ENCODE results near the gene PRKX. TPM values are rescaled to one million over a fixed set of nuclear protein-coding genes. Genes with fewer than 3 reads are reported as not detected.
"Not testable (repeated sequence)": the region's sequence is repeated elsewhere in the genome, so short reads cannot be mapped to it uniquely, and the experiment has no call there.

The PRKX gene
- total and polyA plus RNA-seq, 7 experiments from 2014 or later: 40.5 to 118 (median 55.2) TPM

- H3K27ac ChIP-seq (ENCODE audit: low read depth, low read length): no peak overlapping the region
- H3K27me3 ChIP-seq (ENCODE audit: control insufficient read depth in 2 of 2, insufficient read depth in 2 of 2, low read length in 2 of 2): no peaks in the 10 kb centered on the region
- no peaks in the 10 kb centered on the region for H3K9me3 ChIP-seq (ENCODE audit: control insufficient read depth in 2 of 3, low read length in 3 of 3)
- H3K4me3 ChIP-seq (ENCODE audit: low read length): no peak overlapping the region
- Mint-ChIP-seq H3K9me3 (no peaks in the 10 kb centered on the region), H3K36me3 (peaks cover 6 to 33% (median 16%) of the 10 kb centered on the region in 5 donors), H3K4me3 (no peak overlapping the region), H3K4me1 (peaks cover 0 to 38% (median 20%) of the 10 kb centered on the region in 7 donors), H3K27ac (peak overlapping the region in 3 of 9 donors; percentile 10 to 31 (median 25)), H3K27me3 (no peaks in the 10 kb centered on the region)
- ChIA-PET POLR2A (no interaction called here), CTCF (no interaction called here)
- ATAC-seq: no peak
- peaks cover 0 to 22% (median 0%) of the 10 kb centered on the region in 3 experiments for H3K36me3 ChIP-seq (ENCODE audit: control insufficient read depth in 2 of 3, insufficient read depth in 3 of 3, low read length in 3 of 3)
- intact Hi-C loops (cut with micrococcal nuclease): no loop called here
- no peaks in the 10 kb centered on the region for H3K4me1 ChIP-seq (ENCODE audit: control insufficient read depth in 2 of 2, insufficient read depth in 2 of 2, low read length in 2 of 2)
- DNase-seq: no peak
Observed at GRCh38 chrX:3664921-3665320, 48.5 kb downstream of the PRKX start.

- H3K27ac ChIP-seq (ENCODE audit: low read depth, low read length); H3K4me3 ChIP-seq (ENCODE audit: low read length); CTCF ChIA-PET; POLR2A ChIA-PET; H3K9me3 Mint-ChIP-seq; H3K27me3 ChIP-seq (ENCODE audit: control insufficient read depth in 2 of 2, insufficient read depth in 2 of 2, low read length in 2 of 2); H3K27me3 Mint-ChIP-seq; DNase-seq; H3K4me3 Mint-ChIP-seq; H3K4me1 ChIP-seq (ENCODE audit: control insufficient read depth in 2 of 2, insufficient read depth in 2 of 2, low read length in 2 of 2); intact Hi-C loops (cut with micrococcal nuclease); H3K9me3 ChIP-seq (ENCODE audit: control insufficient read depth in 2 of 3, low read length in 3 of 3): not testable (repeated sequence)
- ATAC-seq: peak; percentile 60
- peaks cover 0 to 28% (median 11%) of the 10 kb centered on the region in 5 donors for H3K36me3 Mint-ChIP-seq
- H3K36me3 ChIP-seq (ENCODE audit: control insufficient read depth in 2 of 3, insufficient read depth in 3 of 3, low read length in 3 of 3): peaks cover 0 to 11% (median 2%) of the 10 kb centered on the region in 3 experiments
- peaks cover 0 to 34% (median 14%) of the 10 kb centered on the region in 7 donors for H3K4me1 Mint-ChIP-seq
- H3K27ac Mint-ChIP-seq: peak overlapping the region in 5 of 9 donors; percentile 36 to 79 (median 65)
Observed at GRCh38 chrX:3663576-3664250, 49.7 kb downstream of the PRKX start.

GRCh38 chrX:3659761-3660160 is 53.7 kb downstream of the PRKX start:
- H3K27me3 ChIP-seq (ENCODE audit: control insufficient read depth in 2 of 2, insufficient read depth in 2 of 2, low read length in 2 of 2): no peaks in the 10 kb centered on the region
- Mint-ChIP-seq H3K27ac (peak overlapping the region in 2 of 9 donors; percentile 18 to 63), H3K4me3 (no peak overlapping the region), H3K36me3 (peaks cover 0 to 15% (median 8%) of the 10 kb centered on the region in 5 donors), H3K4me1 (peaks cover 0 to 28% (median 7%) of the 10 kb centered on the region in 7 donors), H3K9me3 (no peaks in the 10 kb centered on the region), H3K27me3 (no peaks in the 10 kb centered on the region)
- intact Hi-C loops (cut with micrococcal nuclease): loop anchor here in 1 of 2 donors (5.0 kb wide), 1 partner anchor 53 kb away; the partner anchor contains the start of gene PRKX
- H3K36me3 ChIP-seq (ENCODE audit: control insufficient read depth in 2 of 3, insufficient read depth in 3 of 3, low read length in 3 of 3): peaks cover 0 to 29% (median 3%) of the 10 kb centered on the region in 3 experiments
- no peaks in the 10 kb centered on the region for H3K4me1 ChIP-seq (ENCODE audit: control insufficient read depth in 2 of 2, insufficient read depth in 2 of 2, low read length in 2 of 2)
- H3K9me3 ChIP-seq (ENCODE audit: control insufficient read depth in 2 of 3, low read length in 3 of 3): no peaks in the 10 kb centered on the region
- CTCF ChIA-PET: interaction anchor here (1.0 kb wide), 1 partner anchor 9 kb away, joined by 3 read pairs; no protein-coding TSS in a partner anchor
- H3K4me3 ChIP-seq (ENCODE audit: low read length): no peak overlapping the region
- H3K27ac ChIP-seq (ENCODE audit: low read depth, low read length): no peak overlapping the region
- DNase-seq (no peak), ATAC-seq (no peak)
- POLR2A ChIA-PET: no interaction called here

GRCh38 chrX:3655181-3655580 is 58.3 kb downstream of the PRKX start:
- H3K4me3 ChIP-seq (ENCODE audit: low read length): no peak overlapping the region
- peaks cover 0 to 8% (median 4%) of the 10 kb centered on the region in 7 donors for H3K4me1 Mint-ChIP-seq
- ChIA-PET POLR2A (no interaction called here), CTCF (interaction anchor here (0.7 kb wide), 1 partner anchor 156 kb away, joined by 4 read pairs; no protein-coding TSS in a partner anchor)
- no peaks in the 10 kb centered on the region for H3K27me3 ChIP-seq (ENCODE audit: control insufficient read depth in 2 of 2, insufficient read depth in 2 of 2, low read length in 2 of 2)
- ATAC-seq (no peak), DNase-seq (no peak)
- H3K4me1 ChIP-seq (ENCODE audit: control insufficient read depth in 2 of 2, insufficient read depth in 2 of 2, low read length in 2 of 2): no peaks in the 10 kb centered on the region
- intact Hi-C loops (cut with micrococcal nuclease): loop anchor here in 1 of 2 donors (5.0 kb wide), 1 partner anchor 57 kb away; the partner anchor contains the start of gene PRKX
- H3K4me3 Mint-ChIP-seq: no peak overlapping the region
- H3K27ac ChIP-seq (ENCODE audit: low read depth, low read length): no peak overlapping the region
- no peaks in the 10 kb centered on the region for H3K9me3 Mint-ChIP-seq
- H3K9me3 ChIP-seq (ENCODE audit: control insufficient read depth in 2 of 3, low read length in 3 of 3): no peaks in the 10 kb centered on the region
- no peak overlapping the region for H3K27ac Mint-ChIP-seq
- H3K36me3 ChIP-seq (ENCODE audit: control insufficient read depth in 2 of 3, insufficient read depth in 3 of 3, low read length in 3 of 3): peaks cover 0 to 39% (median 3%) of the 10 kb centered on the region in 3 experiments
- H3K27me3 Mint-ChIP-seq: no peaks in the 10 kb centered on the region
- peaks cover 0 to 20% (median 7%) of the 10 kb centered on the region in 5 donors for H3K36me3 Mint-ChIP-seq

GRCh38 chrX:3653111-3653510 is 60.3 kb downstream of the PRKX start:
- Mint-ChIP-seq H3K4me3 (no peak overlapping the region), H3K4me1 (peaks cover 0 to 6% (median 1%) of the 10 kb centered on the region in 7 donors), H3K9me3 (no peaks in the 10 kb centered on the region), H3K27ac (no peak overlapping the region), H3K27me3 (no peaks in the 10 kb centered on the region), H3K36me3 (peaks cover 0 to 17% (median 7%) of the 10 kb centered on the region in 5 donors)
- no peaks in the 10 kb centered on the region for H3K4me1 ChIP-seq (ENCODE audit: control insufficient read depth in 2 of 2, insufficient read depth in 2 of 2, low read length in 2 of 2)
- POLR2A ChIA-PET: no interaction called here
- H3K4me3 ChIP-seq (ENCODE audit: low read length): no peak overlapping the region
- CTCF ChIA-PET: interaction anchor here (0.6 to 2.5 kb wide), 2 partner anchors 24 to 160 kb away, joined by 4 to 7 read pairs; no protein-coding TSS in a partner anchor
- ATAC-seq (no peak), DNase-seq (no peak)
- intact Hi-C loops (cut with micrococcal nuclease): loop anchor here in 1 of 2 donors (5.0 kb wide), 2 partner anchors 49 to 134 kb away; no protein-coding TSS in a partner anchor
- no peak overlapping the region for H3K27ac ChIP-seq (ENCODE audit: low read depth, low read length)
- no peaks in the 10 kb centered on the region for H3K9me3 ChIP-seq (ENCODE audit: control insufficient read depth in 2 of 3, low read length in 3 of 3)
- H3K36me3 ChIP-seq (ENCODE audit: control insufficient read depth in 2 of 3, insufficient read depth in 3 of 3, low read length in 3 of 3): peaks cover 0 to 41% (median 0%) of the 10 kb centered on the region in 3 experiments
- no peaks in the 10 kb centered on the region for H3K27me3 ChIP-seq (ENCODE audit: control insufficient read depth in 2 of 2, insufficient read depth in 2 of 2, low read length in 2 of 2)

- peak overlapping the region in 1 of 9 donors; percentile 61 for H3K27ac Mint-ChIP-seq
- CTCF ChIA-PET: interaction anchor here (0.7 to 2.5 kb wide), 5 partner anchors 9 to 162 kb away, joined by 3 to 10 read pairs (median 5); no protein-coding TSS in a partner anchor
- peaks cover 0 to 26% (median 13%) of the 10 kb centered on the region in 5 donors for H3K36me3 Mint-ChIP-seq
Observed at GRCh38 chrX:3651277-3651676, 62.2 kb downstream of the PRKX start.

More at GRCh38 chrX:3651277-3651676, 62.2 kb downstream of the PRKX start:
- H3K27me3 ChIP-seq (ENCODE audit: control insufficient read depth in 2 of 2, insufficient read depth in 2 of 2, low read length in 2 of 2): no peaks in the 10 kb centered on the region
- no peak overlapping the region for H3K27ac ChIP-seq (ENCODE audit: low read depth, low read length)
- intact Hi-C loops (cut with micrococcal nuclease): loop anchor here (1.0 to 5.0 kb wide), 5 partner anchors 51 to 161 kb away; partner anchors contain the start of gene PRKX (in 1 of the 2)
- H3K9me3 ChIP-seq (ENCODE audit: control insufficient read depth in 2 of 3, low read length in 3 of 3): no peaks in the 10 kb centered on the region
- peaks cover 0 to 40% (median 0%) of the 10 kb centered on the region in 3 experiments for H3K36me3 ChIP-seq (ENCODE audit: control insufficient read depth in 2 of 3, insufficient read depth in 3 of 3, low read length in 3 of 3)
- ATAC-seq (peak; percentile 53), DNase-seq (peak in 6 of 9 donors; percentile 3 to 39 (median 29))
- Mint-ChIP-seq H3K9me3 (no peaks in the 10 kb centered on the region), H3K27me3 (no peaks in the 10 kb centered on the region), H3K4me1 (peaks cover 0 to 6% (median 1%) of the 10 kb centered on the region in 7 donors), H3K4me3 (no peak overlapping the region)
- no peaks in the 10 kb centered on the region for H3K4me1 ChIP-seq (ENCODE audit: control insufficient read depth in 2 of 2, insufficient read depth in 2 of 2, low read length in 2 of 2)
- POLR2A ChIA-PET: interaction anchor here (0.6 to 0.9 kb wide), 2 partner anchors 97 to 160 kb away, joined by 4 to 6 read pairs; no protein-coding TSS in a partner anchor
- no peak overlapping the region for H3K4me3 ChIP-seq (ENCODE audit: low read length)

Data from naive thymus-derived CD4-positive, alpha-beta T cell (primary cell).